Stimulated activated CD4-positive, alpha-beta T cell treated with anti-CD3 and anti-CD28 coated beads, Interleukin-2, amount 100 ng/mL, for 24 hours (primary cell): ENCODE data around the gene USP11.

Source experiments
- DNase-seq, 2 donors: peaks; one replicate each; pipeline ENCODE4 v3.0.0-alpha.2; 2020

The USP11 gene

DNA sequence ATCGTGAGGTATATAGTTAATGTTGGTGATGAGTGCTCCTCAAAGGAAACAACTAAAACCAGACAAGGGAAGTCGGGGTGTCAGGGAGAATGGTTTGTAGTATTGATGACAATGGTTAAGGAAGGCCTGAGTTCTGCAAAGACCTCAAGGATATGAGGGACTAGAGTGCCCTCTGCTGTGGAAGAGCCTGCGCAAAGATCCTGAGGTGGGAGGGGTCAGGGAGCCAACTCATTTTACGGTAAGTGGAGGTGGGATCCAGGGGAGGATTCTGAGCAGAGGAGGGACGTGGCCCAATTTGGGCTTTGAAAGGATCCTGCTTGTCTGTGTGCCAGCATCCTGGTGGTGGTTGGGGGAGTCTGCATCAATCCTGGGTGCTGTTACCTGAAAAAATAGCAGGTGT, 27.8 kb upstream of the USP11 start:
- no peak for DNase-seq

DNA sequence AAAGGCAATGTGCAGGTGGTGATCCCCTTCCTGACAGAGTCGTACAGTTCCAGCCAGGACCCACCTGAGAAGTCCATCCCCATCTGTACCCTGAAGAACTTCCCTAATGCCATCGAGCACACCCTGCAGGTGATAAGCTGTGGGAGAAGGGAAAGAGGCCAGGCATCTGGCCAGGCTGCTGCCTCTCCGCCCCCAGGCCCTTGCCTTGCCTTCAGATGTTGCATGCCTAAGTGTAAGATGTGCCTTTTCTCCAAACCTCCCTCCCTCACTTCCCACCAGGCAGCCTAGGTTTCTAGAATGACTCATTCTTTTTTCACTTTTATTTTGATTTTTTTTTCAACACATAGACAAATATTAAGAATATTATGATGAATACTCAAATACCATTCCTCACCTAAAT, 26.5 kb upstream of the USP11 start:
- no peak for DNase-seq

GRCh38 chrX:47208108-47208507, 24.7 kb upstream of the USP11 start:
- no peak for DNase-seq

DNA sequence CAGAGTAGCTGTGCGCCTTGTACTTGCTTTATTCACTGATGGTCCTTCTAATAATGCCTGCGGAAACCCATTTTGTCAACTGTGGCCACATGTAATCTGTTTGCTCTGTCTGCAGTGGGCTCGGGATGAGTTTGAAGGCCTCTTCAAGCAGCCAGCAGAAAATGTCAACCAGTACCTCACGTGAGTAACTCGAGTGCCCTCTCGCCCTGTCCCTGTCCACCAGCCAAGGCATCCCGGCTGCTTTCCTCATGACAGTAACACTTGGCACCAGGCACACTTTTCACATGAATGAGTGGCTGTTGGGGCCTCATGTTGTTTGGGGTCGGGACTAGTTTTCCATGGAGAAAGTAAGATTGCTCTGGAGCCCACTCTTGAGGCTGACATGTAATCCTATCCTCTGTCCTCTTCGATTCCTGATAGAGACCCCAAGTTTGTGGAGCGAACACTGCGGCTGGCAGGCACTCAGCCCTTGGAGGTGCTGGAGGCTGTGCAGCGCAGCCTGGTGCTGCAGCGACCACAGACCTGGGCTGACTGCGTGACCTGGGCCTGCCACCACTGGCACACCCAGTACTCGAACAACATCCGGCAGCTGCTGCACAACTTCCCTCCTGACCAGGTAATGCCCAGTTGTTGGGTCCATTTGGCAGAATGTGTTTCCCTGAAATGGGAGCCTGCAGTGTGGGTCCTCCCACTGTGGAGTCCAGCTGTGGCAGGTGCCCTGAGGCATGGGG, 23.1 kb upstream of the USP11 start:
- no peak for DNase-seq

- DNase-seq = no peak
Observed at GRCh38 chrX:47210661-47211425, 22.0 kb upstream of the USP11 start.

- no peak for DNase-seq
Observed at GRCh38 chrX:47212381-47213293, 20.2 kb upstream of the USP11 start.

DNA sequence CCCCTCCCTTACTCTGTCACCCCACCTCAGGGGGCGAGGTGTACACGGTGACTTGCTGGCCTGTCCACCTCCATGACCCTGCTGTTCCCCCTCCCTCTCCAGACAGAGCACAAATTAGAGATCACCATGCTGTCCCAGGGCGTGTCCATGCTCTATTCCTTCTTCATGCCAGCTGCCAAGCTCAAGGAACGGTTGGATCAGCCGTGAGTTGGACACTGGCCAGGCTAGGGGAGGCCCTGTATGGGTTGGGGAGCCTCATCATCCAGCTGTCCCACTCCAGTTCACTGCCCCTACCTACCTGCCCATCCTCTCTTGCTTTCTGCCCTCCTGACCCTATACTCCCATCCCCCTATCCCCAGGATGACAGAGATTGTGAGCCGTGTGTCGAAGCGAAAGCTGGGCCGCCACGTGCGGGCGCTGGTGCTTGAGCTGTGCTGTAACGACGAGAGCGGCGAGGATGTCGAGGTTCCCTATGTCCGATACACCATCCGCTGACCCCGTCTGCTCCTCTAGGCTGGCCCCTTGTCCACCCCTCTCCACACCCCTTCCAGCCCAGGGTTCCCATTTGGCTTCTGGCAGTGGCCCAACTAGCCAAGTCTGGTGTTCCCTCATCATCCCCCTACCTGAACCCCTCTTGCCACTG, 18.3 kb upstream of the USP11 start:
- DNase-seq = no peak

GRCh38 chrX:47215291-47215900, 17.4 kb upstream of the USP11 start:
- DNase-seq = no peak

- DNase-seq = no peak
Observed at GRCh38 chrX:47216393-47216925, 16.4 kb upstream of the USP11 start.

GRCh38 chrX:47217121-47217851, 15.5 kb upstream of the USP11 start:
- DNase-seq = no peak

DNA sequence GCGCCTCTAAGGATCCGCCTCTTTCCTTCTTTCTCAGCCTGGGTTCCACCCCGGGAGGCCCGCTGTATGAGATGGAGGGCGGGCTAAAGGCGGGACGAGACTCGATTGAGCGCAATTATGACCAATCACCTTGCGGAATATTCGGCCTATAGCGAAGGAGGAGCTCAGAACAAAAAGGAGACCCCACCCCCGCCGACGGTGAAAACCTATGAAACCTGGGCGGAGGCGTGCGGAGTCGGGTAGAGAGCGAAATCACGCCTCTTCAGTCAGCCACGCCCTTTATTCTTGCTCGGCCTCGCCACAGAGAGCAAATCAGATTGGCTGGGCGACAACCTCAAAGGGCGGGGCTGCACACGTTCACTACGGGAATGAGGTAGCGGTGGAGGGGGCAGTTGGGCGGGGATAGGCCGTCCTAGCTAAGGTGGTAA, 14.9 kb upstream of the USP11 start:
- DNase-seq = peak; percentile 92

DNA sequence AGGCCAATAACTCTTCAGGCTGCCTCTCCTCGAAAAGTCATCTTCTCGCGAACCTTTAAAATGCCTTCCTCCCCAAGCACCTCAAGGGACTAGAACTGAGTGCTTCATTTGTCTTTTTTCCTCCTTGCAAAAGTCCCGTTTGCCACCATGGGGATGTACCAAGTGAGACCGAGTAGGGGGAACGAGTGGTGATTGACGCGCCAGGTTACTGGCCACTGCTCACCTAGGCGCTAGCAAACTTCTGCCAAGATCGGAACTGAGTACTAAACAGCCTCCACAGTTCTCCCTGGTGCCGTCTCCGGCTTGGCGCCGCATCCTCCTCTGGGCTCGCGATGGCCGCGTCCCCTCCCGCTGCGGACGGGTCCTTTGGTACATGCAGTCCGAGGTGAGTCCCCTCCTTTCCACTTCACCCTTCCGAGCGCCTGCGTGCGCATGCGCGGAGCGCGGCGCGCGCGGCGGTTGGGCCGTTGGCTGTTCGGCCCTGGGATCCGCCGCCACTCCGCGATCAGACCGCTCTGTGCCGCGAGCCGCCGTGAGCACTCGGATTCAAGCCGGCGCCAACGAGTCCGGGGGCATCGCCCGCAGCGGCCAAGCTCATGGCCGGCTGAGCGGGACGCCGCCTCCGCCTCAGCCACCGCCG, 14.4 kb upstream of the USP11 start, which contains the start of gene CDK16:
Gene CDK16 (plus strand): TSS at position 402 of the 640 bp plus-strand sequence. CDS start 4,877 bp downstream, outside the sequence.
- DNase-seq = peak; percentile 64 to 69

DNA sequence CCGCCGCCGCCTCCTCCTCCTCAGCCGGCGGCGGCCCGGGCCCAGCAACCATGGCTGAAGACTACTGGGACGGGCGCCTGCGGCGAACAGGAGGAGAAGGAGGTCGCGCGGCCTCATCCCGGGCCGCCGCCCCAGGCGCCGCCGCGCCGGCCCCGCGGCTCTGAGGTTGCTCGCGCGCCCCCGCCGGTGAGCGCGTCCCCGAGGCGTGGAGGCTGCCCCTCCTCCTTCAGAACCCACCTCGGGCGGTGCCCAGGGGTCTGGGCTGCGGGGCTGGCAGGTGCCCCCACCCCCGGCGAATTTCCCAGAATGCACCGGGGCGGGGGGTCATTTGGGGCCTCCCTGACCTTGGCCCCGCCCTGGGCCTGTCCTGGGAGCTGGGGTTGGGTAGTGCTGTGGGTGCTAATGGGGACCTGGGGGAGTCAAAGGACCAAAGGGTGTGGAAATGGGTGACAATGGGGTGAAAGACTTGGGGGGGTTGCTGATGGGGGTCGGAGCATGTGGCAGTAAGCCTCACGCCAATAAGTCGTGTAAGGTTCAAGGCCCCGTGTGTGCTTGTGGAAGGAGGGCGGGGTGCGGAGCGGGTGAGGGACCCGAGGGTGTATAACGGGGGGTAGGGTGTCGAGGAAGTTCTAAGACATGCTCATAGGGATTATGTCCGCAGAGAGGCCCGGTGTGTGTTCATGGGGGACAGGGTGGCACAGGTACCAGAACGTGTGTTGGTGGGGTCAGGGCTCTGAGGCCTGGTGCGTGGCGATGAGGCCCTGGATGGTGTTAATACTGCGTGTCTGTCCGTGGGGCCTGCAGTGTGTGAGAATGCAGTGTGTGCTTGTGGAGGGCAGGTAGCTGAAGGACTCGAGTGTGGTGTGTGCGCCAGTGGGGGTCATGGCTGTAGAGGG, 13.6 kb upstream of the USP11 start:
- peak; percentile 56 to 64 for DNase-seq

DNA sequence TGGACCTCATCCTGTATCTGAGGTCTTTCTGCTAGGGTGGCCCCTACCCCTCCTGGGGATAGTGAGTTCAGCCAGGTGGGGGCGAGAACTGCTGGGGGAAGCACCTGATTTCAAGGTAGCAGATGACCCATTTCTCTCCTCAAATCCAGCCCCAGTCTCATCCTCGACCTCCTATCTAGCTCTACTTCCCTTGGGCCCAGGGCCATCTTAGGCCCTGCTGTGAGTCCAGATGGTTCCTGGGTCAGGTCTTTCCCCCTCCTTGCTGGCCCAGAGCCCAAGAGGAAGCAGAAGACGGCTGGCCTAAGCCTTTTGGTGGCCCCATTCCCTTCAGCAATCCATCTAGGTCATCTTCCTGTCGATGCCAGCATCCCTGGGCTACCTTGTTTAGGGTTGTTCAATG, 11.1 kb upstream of the USP11 start:
- DNase-seq = no peak

GRCh38 chrX:47222751-47223350, 10.0 kb upstream of the USP11 start:
- no peak for DNase-seq

- DNase-seq = no peak
Observed at GRCh38 chrX:47223476-47224250, 9.1 kb upstream of the USP11 start.

DNA sequence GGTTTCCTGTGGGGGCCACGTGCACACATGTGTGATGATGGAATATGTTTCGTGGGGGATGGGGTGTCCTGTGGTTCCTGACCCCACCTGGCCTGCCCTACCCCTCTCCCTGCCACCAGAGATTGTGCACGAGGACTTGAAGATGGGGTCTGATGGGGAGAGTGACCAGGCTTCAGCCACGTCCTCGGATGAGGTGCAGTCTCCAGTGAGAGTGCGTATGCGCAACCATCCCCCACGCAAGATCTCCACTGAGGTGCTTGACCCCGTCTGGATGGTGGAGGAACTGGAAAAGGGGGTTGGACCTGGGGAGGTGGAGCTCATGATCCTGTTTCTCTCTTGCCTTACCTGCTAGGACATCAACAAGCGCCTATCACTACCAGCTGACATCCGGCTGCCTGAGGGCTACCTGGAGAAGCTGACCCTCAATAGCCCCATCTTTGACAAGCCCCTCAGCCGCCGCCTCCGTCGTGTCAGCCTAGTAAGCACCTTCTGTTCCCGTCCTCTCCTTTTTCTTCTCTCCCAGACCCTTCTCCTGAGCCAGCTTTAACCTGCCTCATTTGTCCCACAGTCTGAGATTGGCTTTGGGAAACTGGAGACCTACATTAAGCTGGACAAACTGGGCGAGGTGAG, 8.4 kb upstream of the USP11 start:
- DNase-seq = no peak

DNA sequence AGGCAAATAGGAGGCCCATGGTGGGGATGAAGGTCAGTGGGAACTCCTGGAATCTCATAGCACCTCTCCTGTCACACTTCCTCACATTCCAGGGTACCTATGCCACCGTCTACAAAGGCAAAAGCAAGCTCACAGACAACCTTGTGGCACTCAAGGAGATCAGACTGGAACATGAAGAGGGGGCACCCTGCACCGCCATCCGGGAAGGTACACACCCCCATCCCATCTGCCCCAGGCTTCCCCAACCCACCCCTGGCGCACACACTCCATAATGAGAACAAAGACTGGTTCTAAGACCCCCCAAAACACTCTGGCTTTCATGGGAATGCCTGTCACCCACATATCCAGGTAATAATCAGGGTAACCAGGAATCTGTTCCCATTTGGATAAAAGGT, 7.9 kb upstream of the USP11 start:
- no peak for DNase-seq
